ENCODE results near the gene LASP1NB.
"Not testable (repeated sequence)": the region's sequence is repeated elsewhere in the genome, so short reads cannot be mapped to it uniquely, and the experiment has no call there.

LASP1NB gene

DNA sequence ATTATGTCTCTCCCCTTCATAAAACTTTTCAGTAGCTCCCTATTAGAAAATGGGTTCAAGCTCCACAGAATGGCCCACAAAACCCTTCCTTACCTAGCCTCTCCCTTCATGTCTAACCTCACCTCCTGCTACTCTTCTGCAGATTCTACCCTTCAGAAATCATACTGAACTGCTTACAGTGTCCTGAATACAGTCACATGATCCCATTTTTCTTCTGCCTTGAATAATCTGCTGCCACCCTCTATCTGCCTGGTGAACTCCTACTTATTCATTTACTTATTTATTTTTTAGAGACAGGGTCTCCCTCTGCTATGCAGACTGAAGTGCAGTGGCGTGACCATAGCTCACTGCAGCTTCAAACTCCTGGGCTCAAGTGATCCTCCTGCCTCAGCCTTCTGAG is 15.0 kb downstream of the LASP1NB start:
- peaks cover 0 to 20% (median 3%) of the 10 kb centered on the region in 4 donors for H3K4me1 ChIP-seq
- no peak for TF ChIP-seq EP300 (IDR thresholded peaks at IDR 0.05)
- TF ChIP-seq, protein P1, sequence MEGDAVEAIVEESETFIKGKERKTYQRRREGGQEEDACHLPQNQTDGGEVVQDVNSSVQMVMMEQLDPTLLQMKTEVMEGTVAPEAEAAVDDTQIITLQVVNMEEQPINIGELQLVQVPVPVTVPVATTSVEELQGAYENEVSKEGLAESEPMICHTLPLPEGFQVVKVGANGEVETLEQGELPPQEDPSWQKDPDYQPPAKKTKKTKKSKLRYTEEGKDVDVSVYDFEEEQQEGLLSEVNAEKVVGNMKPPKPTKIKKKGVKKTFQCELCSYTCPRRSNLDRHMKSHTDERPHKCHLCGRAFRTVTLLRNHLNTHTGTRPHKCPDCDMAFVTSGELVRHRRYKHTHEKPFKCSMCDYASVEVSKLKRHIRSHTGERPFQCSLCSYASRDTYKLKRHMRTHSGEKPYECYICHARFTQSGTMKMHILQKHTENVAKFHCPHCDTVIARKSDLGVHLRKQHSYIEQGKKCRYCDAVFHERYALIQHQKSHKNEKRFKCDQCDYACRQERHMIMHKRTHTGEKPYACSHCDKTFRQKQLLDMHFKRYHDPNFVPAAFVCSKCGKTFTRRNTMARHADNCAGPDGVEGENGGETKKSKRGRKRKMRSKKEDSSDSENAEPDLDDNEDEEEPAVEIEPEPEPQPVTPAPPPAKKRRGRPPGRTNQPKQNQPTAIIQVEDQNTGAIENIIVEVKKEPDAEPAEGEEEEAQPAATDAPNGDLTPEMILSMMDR (IDR thresholded peaks at IDR 0.05), result no peak
- no peak for TF ChIP-seq POLR2A (IDR thresholded peaks at IDR 0.05)
- H3K27me3 ChIP-seq, result no peaks in the 10 kb centered on the region
- WGBS, 2 donors, result 87 to 92% methylated on average over 1 of the region's 1 CpG
- H3K9me3 ChIP-seq, result no peaks in the 10 kb centered on the region
- no peak overlapping the region for H3K27ac ChIP-seq
- no peak for DNase-seq (ENCODE audit: low spot score in 2 of 2)
- H3K36me3 ChIP-seq, result no peaks in the 10 kb centered on the region
- no peak overlapping the region for H3K4me3 ChIP-seq

DNA sequence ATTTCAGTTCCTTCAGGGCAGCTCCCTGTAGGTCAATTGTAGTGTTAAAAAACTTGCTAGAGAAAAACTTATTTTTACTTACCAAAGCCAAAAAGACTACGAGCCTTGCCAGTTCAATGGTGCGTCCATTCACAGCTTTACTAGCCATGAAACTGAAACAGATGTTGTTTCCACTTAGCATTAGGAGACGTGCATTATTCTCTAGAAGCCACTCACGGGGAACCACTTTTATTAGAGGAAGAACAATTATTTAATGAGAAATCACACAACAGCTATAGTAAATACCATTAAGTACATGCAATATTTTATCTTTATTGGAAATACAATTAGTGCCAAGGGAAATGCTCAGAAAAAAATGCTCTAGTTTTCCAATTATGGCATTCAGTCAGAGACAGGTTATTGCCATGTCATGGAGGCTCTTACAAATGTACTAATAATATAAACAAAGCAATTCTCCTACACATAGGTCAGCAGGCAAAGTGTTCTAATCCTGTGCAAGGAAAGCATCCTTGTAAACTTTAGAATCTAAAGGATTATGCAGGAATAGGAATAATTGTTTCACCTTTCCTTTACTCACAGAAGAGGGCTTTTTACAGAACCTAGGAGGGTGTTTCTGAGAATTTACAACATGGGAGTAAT is 17.4 kb downstream of the LASP1NB start:
- Histone ChIP-seq H3K36me3 (no peaks in the 10 kb centered on the region), H3K27me3 (no peaks in the 10 kb centered on the region), H3K4me1 (peaks cover 0 to 20% (median 3%) of the 10 kb centered on the region in 4 donors), H3K27ac (no peak overlapping the region), H3K4me3 (no peak overlapping the region), H3K9me3 (no peaks in the 10 kb centered on the region)
- TF ChIP-seq, protein P1 (IDR thresholded peaks at IDR 0.05), result no peak
- DNase-seq (ENCODE audit: low spot score in 2 of 2), result no peak
- WGBS, 2 donors, result 14 to 22% methylated on average over 4 of the region's 4 CpGs

DNA sequence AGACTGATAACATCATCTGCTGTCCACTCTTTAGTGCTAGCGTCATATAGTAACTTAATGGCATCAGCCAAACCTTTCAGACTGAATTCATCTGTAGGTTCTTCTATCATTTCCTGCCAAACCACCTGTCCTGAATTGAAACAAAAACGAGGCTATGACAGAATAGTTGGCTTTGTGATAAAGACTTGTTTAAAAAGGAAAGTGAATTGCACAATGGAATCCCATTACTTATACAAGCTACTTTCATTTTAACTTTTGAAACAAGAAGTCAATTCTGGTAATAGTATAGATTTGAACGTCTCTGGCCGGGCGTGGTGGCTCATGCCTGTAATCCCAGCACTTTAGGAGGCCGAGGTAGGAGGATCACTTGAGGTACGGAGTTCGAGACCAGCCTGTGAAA is 18.2 kb downstream of the LASP1NB start:
- H3K27me3 ChIP-seq, result no peaks in the 10 kb centered on the region
- H3K4me3 ChIP-seq, result no peak overlapping the region
- H3K36me3 ChIP-seq, result no peaks in the 10 kb centered on the region
- 61 to 72% methylated on average over 8 of the region's 8 CpGs for whole genome bisulfite sequencing, 2 donors
- H3K27ac ChIP-seq, result no peak overlapping the region
- H3K9me3 ChIP-seq, result no peaks in the 10 kb centered on the region
- no peak for DNase-seq (ENCODE audit: low spot score in 2 of 2)
- no peak for TF ChIP-seq POLR2A (IDR thresholded peaks at IDR 0.05)
- peaks cover 0 to 20% (median 3%) of the 10 kb centered on the region in 4 donors for H3K4me1 ChIP-seq

DNA sequence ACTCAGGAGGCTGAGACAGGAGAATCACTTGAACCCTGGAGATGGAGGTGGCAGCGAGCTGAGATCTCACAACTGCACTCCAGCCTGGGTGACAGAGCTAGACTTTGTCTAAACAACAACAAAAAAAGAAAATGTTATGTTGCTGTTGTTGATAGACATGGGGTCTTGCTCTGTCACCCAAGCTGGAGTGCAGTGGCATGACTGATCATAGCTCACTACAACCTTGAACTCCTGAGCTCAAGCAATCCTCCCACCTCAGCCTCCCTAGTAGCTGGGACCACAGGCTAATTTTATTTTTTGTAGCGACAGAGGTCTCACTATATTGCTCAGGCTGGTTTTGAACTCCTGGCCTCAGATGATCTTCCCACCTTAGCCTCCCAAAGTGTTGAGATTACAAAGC is 21.8 kb downstream of the LASP1NB start:
- TF ChIP-seq POLR2A (IDR thresholded peaks at IDR 0.05), result no peak
- no peak for TF ChIP-seq EP300 (IDR thresholded peaks at IDR 0.05)
- TF ChIP-seq, protein P1 (IDR thresholded peaks at IDR 0.05), result no peak
- no peak for DNase-seq (ENCODE audit: low spot score in 2 of 2)
- Histone ChIP-seq H3K36me3 (no peaks in the 10 kb centered on the region), H3K27me3 (no peaks in the 10 kb centered on the region), H3K9me3 (no peaks in the 10 kb centered on the region), H3K4me3 (no peak overlapping the region), H3K4me1 (peaks cover 0 to 16% (median 3%) of the 10 kb centered on the region in 4 donors), H3K27ac (no peak overlapping the region)
- WGBS, 2 donors, result 87% methylated on average over 2 of the region's 2 CpGs

DNA sequence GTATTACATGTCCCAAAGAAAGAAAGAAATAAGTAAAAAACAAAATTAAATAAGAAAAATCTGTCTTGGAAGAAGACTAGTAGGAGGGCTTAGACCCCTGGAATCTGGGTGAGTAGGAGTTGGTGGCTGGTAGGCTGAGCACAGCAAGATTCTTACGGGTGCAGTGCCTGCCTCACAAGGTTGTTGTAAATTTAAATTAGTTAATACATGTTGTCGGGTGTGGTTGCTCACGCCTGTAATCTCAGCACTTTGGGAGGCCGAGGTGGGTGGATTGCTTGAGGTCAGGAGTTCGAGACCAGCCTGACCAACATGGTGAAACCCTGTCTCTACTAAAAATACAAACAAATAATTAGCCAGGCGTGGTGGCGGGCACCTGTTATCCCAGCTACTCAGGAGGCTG is 28.4 kb downstream of the LASP1NB start:
- not testable (repeated sequence) for H3K36me3 ChIP-seq; H3K27ac ChIP-seq; H3K9me3 ChIP-seq; H3K4me1 ChIP-seq; DNase-seq (ENCODE audit: low spot score in 2 of 2); H3K4me3 ChIP-seq; H3K27me3 ChIP-seq
- WGBS, 2 donors, result 85 to 89% methylated on average over 7 of the region's 7 CpGs

DNA sequence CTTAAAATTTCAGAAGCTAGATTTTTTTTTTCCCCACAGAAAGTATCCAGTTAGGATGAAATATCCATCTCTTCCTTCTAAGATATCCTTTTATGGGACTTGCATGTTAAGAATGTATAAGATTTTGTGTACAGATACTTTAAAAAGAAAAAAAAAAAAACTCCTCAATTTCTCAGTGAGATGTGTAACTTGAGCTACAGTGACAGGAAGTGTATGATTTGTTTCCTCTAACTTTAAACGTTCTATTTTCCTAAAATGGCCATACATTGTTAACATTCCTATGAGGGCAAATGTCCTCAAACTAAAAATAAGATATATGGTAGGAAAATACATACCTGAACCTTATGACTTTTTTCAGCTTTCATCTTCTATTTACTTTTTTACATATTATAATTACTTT is 32.9 kb downstream of the LASP1NB start:
- Histone ChIP-seq H3K9me3 (no peaks in the 10 kb centered on the region), H3K36me3 (no peaks in the 10 kb centered on the region), H3K4me1 (no peaks in the 10 kb centered on the region), H3K27ac (no peak overlapping the region), H3K27me3 (no peaks in the 10 kb centered on the region), H3K4me3 (no peak overlapping the region)
- TF ChIP-seq EP300 (IDR thresholded peaks at IDR 0.05) (no peak), POLR2A (IDR thresholded peaks at IDR 0.05) (no peak)
- TF ChIP-seq, protein P1 (IDR thresholded peaks at IDR 0.05), result no peak
- DNase-seq (ENCODE audit: low spot score in 2 of 2), result no peak
- WGBS, 2 donors, result 4% methylated on average over 1 of the region's 1 CpG

Data from tibial nerve (tissue), 4 donors.